Mammary epithelial cell (primary cell): Measurements from ENCODE around the gene PXT1.

Experiments
- EZH2 ChIP-seq: IDR thresholded peaks from 2 replicates; pipeline ENCODE4 v1.6.1; 2012; ENCODE audit warnings: low read length, inconsistent platforms, borderline replicate concordance
- TF ChIP-seq, protein P1 (sequence below), 2 donors: IDR thresholded peaks in 1 of 2; conservative IDR thresholded peaks in 1 of 2; 2 replicates each; pipeline ENCODE4 v1.5.1; 2011 to 2012; ENCODE audit warnings: inconsistent platforms in 2 of 2, low read length in 2 of 2, mild to moderate bottlenecking in 2 of 2, control low read depth in 1 of 2, low read depth in 1 of 2; ENCODE audit not compliant: insufficient read depth in 1 of 2; ENCODE audit errors: extremely low read depth in 1 of 2

DNA sequence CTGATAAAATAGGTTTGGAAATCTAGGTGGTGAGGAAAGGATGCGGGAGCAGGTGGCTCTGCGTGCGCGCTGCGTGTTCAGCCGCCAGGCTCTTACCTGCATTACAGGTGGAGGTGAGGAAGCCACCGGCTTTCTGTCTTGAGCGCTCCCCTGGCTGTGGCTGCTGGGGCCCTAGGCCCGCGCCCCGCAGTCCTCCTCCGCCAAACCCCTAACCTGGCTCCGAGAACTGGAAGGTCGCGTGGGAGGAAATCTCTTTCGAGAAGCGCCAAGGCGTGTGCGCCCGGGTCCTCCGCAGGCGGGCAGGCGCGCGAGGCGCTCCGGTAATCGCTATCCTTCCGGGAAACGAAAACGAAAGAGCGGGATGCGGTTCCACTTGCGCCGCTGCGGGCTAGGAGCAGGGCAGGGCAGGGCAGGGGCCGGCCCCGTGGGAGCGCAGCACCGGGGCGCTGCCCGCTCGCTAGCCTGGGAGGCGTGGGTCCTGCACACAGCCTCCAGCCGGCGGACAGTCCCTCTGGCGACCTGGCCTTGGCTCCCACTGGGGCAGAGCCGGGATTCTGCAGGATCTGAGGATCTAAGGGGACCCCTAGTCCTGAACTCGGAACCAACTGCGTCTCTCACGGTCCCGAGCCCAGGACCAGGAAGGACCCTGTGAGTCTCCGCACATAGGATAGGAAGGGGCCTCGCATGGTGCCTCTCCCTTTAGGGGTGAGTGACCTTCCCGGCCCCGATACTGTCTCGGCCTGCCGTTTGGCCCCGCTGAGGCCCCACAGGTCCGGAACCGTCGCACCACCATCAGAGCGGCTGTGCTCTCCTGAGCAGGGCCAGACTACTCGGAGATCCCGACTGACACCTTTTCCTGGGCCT lies 55.0 kb downstream of the PXT1 start, which contains the start of gene ETV7:
- TF ChIP-seq, protein P1, sequence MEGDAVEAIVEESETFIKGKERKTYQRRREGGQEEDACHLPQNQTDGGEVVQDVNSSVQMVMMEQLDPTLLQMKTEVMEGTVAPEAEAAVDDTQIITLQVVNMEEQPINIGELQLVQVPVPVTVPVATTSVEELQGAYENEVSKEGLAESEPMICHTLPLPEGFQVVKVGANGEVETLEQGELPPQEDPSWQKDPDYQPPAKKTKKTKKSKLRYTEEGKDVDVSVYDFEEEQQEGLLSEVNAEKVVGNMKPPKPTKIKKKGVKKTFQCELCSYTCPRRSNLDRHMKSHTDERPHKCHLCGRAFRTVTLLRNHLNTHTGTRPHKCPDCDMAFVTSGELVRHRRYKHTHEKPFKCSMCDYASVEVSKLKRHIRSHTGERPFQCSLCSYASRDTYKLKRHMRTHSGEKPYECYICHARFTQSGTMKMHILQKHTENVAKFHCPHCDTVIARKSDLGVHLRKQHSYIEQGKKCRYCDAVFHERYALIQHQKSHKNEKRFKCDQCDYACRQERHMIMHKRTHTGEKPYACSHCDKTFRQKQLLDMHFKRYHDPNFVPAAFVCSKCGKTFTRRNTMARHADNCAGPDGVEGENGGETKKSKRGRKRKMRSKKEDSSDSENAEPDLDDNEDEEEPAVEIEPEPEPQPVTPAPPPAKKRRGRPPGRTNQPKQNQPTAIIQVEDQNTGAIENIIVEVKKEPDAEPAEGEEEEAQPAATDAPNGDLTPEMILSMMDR (conservative IDR thresholded peaks at IDR 0.05 in 1 of 2, IDR thresholded peaks at IDR 0.05 in 1 of 2; ENCODE audit: extremely low read depth in 1 of 2, insufficient read depth in 1 of 2, low read depth in 1 of 2, low read length in 2 of 2): peak in 1 of 2 donors; percentile 2
- no peak for TF ChIP-seq EZH2
